GM12874 (cell line): ENCODE results near the gene TFF1.
A peak's percentile ranks its signal among the peaks of the same experiment; 100 is the strongest.

Experiments used
- CTCF ChIP-seq: IDR thresholded peaks from 2 replicates; pipeline ENCODE4 v1.5.1; 2011; ENCODE audit warnings: low read depth, mild to moderate bottlenecking, control low read depth, low read length, moderate library complexity; ENCODE audit not compliant: insufficient read depth

The TFF1 gene

GRCh38 chr21:42338729-42339715 lies 27.3 kb downstream of the TFF1 start:
- no peak for TF ChIP-seq CTCF

- TF ChIP-seq CTCF: peak; percentile 81
These were observed 28.3 kb downstream of the TFF1 start for GRCh38 chr21:42337830-42338728.

GRCh38 chr21:42337276-42337675 lies 29.1 kb downstream of the TFF1 start:
- no peak for TF ChIP-seq CTCF

GRCh38 chr21:42336054-42336453 lies 30.3 kb downstream of the TFF1 start:
- TF ChIP-seq CTCF: no peak

GRCh38 chr21:42332557-42333317 lies 33.6 kb downstream of the TFF1 start:
- no peak for TF ChIP-seq CTCF

GRCh38 chr21:42331660-42332059 lies 34.7 kb downstream of the TFF1 start:
- no peak for TF ChIP-seq CTCF
